Left colon (tissue), 2 donors: Measurements from ENCODE around the gene R3HDM2. TPM values are rescaled to one million over a fixed set of nuclear protein-coding genes. Genes with fewer than 3 reads are reported as not detected.

Experiments
- ATAC-seq: fragments of 200-7000 bp; cut with Tn5 transposase; one replicate; pipeline ENCODE4 v1.9.1; 2020; ENCODE audit warnings: mild to moderate bottlenecking, moderate library complexity
- DNase-seq, 2 donors: peaks; one replicate each; pipeline ENCODE4 v3.0.0-alpha.2; 2020
- intact Hi-C, 2 donors: fragments of 100-400 bp; cut with DNase I in 1 of 2; cut with micrococcal nuclease in 1 of 2; formaldehyde crosslinking; loops; one replicate each; pipeline versions ENCODE4 v1.11.2 to v1.14.0; 2022; cut with DNase I, micrococcal nuclease
- long read RNA-seq: library from polyadenylated mRNA; unstranded; transcript quantifications from one replicate; pipeline ENCODE4 v2.0.0, GENCODE V29; 2021
- total RNA-seq, 2 donors: library from RNA; stranded (reverse); fragmentation: NEBNext Ultra II Directional; extraction: Animal tissue kit (Norgen Biotek cat#: 25700); gene quantifications; one replicate each; pipeline ENCODE4 v1.2.1, GENCODE V29; 2021
- donor health status: DM: no; HTN: no; CAD: no.
- donor health status: DM: yes; HTN: yes; CAD: no.

The R3HDM2 gene
- 10 to 100 TPM; 62.5 to 62.8 TPM for total RNA-seq
- long read RNA-seq, full-length matches to known transcripts, result 1 of 11 reads
- long read RNA-seq, partial matches to known transcripts, result 3 of 11 reads
- long read RNA-seq, other reads (novel, unspliced or antisense), result 7 of 11 reads

- DNase-seq (peak; percentile 97), ATAC-seq (peak; percentile 98)
- intact Hi-C loops, result no loop called here
Measured at GRCh38 chr12:57430931-57431566, at the start of gene R3HDM2. Gene R3HDM2 (minus strand): TSS chr12:57431043. CDS start chr12:57310428, 120,615 bp downstream.

- ATAC-seq, result no peak
- DNase-seq, result no peak
Measured at GRCh38 chr12:57479376-57480115, 48.7 kb upstream of the R3HDM2 start, which contains the start of gene ARHGAP9. Gene ARHGAP9 (minus strand): TSS chr12:57479866. CDS start chr12:57479406, 460 bp downstream.

GRCh38 chr12:57479043-57479375, 48.2 kb upstream of the R3HDM2 start:
- ATAC-seq (no peak), DNase-seq (no peak)
- intact Hi-C loops, result no loop called here

More at GRCh38 chr12:57479376-57480115, 48.7 kb upstream of the R3HDM2 start, which contains the start of gene ARHGAP9:
- intact Hi-C loops, result no loop called here

- intact Hi-C loops, result no loop called here
- peak; percentile 13 for ATAC-seq
- DNase-seq, result no peak
Measured at GRCh38 chr12:57477710-57478681, 47.2 kb upstream of the R3HDM2 start.

- DNase-seq (no peak), ATAC-seq (no peak)
- intact Hi-C loops, result no loop called here
Measured at GRCh38 chr12:57476993-57477709, 46.3 kb upstream of the R3HDM2 start.

GRCh38 chr12:57476162-57476992, 45.5 kb upstream of the R3HDM2 start:
- ATAC-seq (peak; percentile 5), DNase-seq (peak in 1 of 2 donors; percentile 61)
- intact Hi-C loops, result no loop called here

GRCh38 chr12:57475271-57476161, 44.7 kb upstream of the R3HDM2 start:
- intact Hi-C loops, result no loop called here
- DNase-seq, result peak in 1 of 2 donors; percentile 47
- peak; percentile 42 for ATAC-seq

- ATAC-seq (no peak), DNase-seq (no peak)
- intact Hi-C loops, result no loop called here
Measured at GRCh38 chr12:57474862-57475261, 44.0 kb upstream of the R3HDM2 start.

- DNase-seq (no peak), ATAC-seq (no peak)
- intact Hi-C loops, result no loop called here
Measured at GRCh38 chr12:57474430-57474829, 43.6 kb upstream of the R3HDM2 start.

- no peak for ATAC-seq
- no peak for DNase-seq
- intact Hi-C loops, result no loop called here
Measured at GRCh38 chr12:57473886-57474285, 43.0 kb upstream of the R3HDM2 start.

- ATAC-seq, result no peak
- intact Hi-C loops, result no loop called here
Measured at GRCh38 chr12:57473392-57473791, 42.5 kb upstream of the R3HDM2 start.

GRCh38 chr12:57472391-57472790, 41.5 kb upstream of the R3HDM2 start:
- DNase-seq, result no peak
- intact Hi-C loops, result no loop called here
- no peak for ATAC-seq

More at GRCh38 chr12:57473392-57473791, 42.5 kb upstream of the R3HDM2 start:
- DNase-seq, result no peak

GRCh38 chr12:57471661-57472060, 40.8 kb upstream of the R3HDM2 start:
- intact Hi-C loops, result no loop called here
- ATAC-seq, result no peak

GRCh38 chr12:57470970-57471656, 40.3 kb upstream of the R3HDM2 start:
- peak in 1 of 2 donors; percentile 46 for DNase-seq
- peak; percentile 87 for ATAC-seq
- intact Hi-C loops, result no loop called here

More at GRCh38 chr12:57471661-57472060, 40.8 kb upstream of the R3HDM2 start:
- DNase-seq, result no peak

GRCh38 chr12:57470286-57470969, 39.6 kb upstream of the R3HDM2 start:
- ATAC-seq (peak; percentile 37), DNase-seq (no peak)
- intact Hi-C loops, result no loop called here
